Inflammatory macrophage (primary cell): ENCODE data around the gene ITM2C.
A peak's percentile ranks its signal among the peaks of the same experiment; 100 is the strongest.

Source experiments
- DNase-seq, 2 donors: peaks; one replicate each; pipeline ENCODE4 v3.0.0-alpha.2; 2020 to 2022

Gene ITM2C

GRCh38 chr2:230908595-230909191 lies 44.0 kb downstream of the ITM2C start:
- DNase-seq: peak; percentile 78 to 86

GRCh38 chr2:230909841-230910545 lies 45.3 kb downstream of the ITM2C start:
- DNase-seq: no peak

- no peak for DNase-seq
Observed at GRCh38 chr2:230910546-230911177, 45.9 kb downstream of the ITM2C start.

GRCh38 chr2:230912046-230912445 lies 47.3 kb downstream of the ITM2C start:
- DNase-seq: no peak

- no peak for DNase-seq
Observed at GRCh38 chr2:230912724-230913123, 48.0 kb downstream of the ITM2C start.

- DNase-seq: peak; percentile 83 to 85
Observed at GRCh38 chr2:230913406-230914143, 48.8 kb downstream of the ITM2C start.

- no peak for DNase-seq
Observed at GRCh38 chr2:230914886-230915285, 50.1 kb downstream of the ITM2C start.

GRCh38 chr2:230915319-230915718 lies 50.6 kb downstream of the ITM2C start:
- DNase-seq: no peak

- no peak for DNase-seq
Observed at GRCh38 chr2:230916218-230916617, 51.5 kb downstream of the ITM2C start.

GRCh38 chr2:230919240-230919639 lies 54.5 kb downstream of the ITM2C start:
- DNase-seq: no peak

GRCh38 chr2:230919681-230920080 lies 54.9 kb downstream of the ITM2C start:
- no peak for DNase-seq

- no peak for DNase-seq
Observed at GRCh38 chr2:230920167-230920566, 55.4 kb downstream of the ITM2C start.

GRCh38 chr2:230921806-230922595 lies 57.3 kb downstream of the ITM2C start:
- no peak for DNase-seq

- no peak for DNase-seq
Observed at GRCh38 chr2:230922951-230923717, 58.4 kb downstream of the ITM2C start.

GRCh38 chr2:230924092-230924469 lies 59.3 kb downstream of the ITM2C start:
- DNase-seq: no peak

- peak; percentile 86 to 92 for DNase-seq
Observed at GRCh38 chr2:230924470-230925341, 60.0 kb downstream of the ITM2C start, which contains the start of gene GPR55. TSS of gene GPR55 (minus strand) at chr2:230925242. CDS start at chr2:230910962, 14,280 bp downstream.

GRCh38 chr2:230925443-230925878 lies 60.7 kb downstream of the ITM2C start:
- DNase-seq: no peak

- DNase-seq: peak in 1 of 2 donors; percentile 23
Observed at GRCh38 chr2:230925879-230926765, 61.4 kb downstream of the ITM2C start.

GRCh38 chr2:230927711-230928341 lies 63.1 kb downstream of the ITM2C start:
- no peak for DNase-seq
